Upper lobe of left lung (tissue), 6 donors: ENCODE measurements around the gene NBEAL2. TPM values are rescaled to one million over a fixed set of nuclear protein-coding genes. Genes with fewer than 3 reads are reported as not detected.

ENCODE experiments used
- ATAC-seq, 2 donors: fragments of 200-7000 bp; cut with Tn5 transposase; one replicate each; pipeline ENCODE4 v1.9.1; 2022; ENCODE audit warnings: mild to moderate bottlenecking in 2 of 2, moderate library complexity in 2 of 2; ENCODE audit not compliant: low FRiP score in 2 of 2
- DNase-seq, 2 donors: peaks; one replicate each; pipeline ENCODE4 v3.0.0-alpha.2; 2019 to 2020
- H3K27ac ChIP-seq, 4 donors: fragments of 200-600 bp; sonication (generic); one replicate each; pipeline ENCODE4 v1.5.1; 2016 to 2019
- H3K27me3 ChIP-seq, 4 donors: fragments of 200-600 bp; sonication (generic); one replicate each; pipeline ENCODE4 v1.5.1; 2017 to 2019
- H3K36me3 ChIP-seq, 4 donors: fragments of 200-600 bp; sonication (generic); one replicate each; pipeline ENCODE4 v1.5.1; 2016 to 2019
- H3K4me1 ChIP-seq, 4 donors: fragments of 200-600 bp; sonication (generic); one replicate each; pipeline ENCODE4 v1.5.1; 2018 to 2019
- H3K4me3 ChIP-seq, 4 donors: fragments of 200-600 bp; sonication (generic); one replicate each; pipeline ENCODE4 v1.5.1; 2017 to 2019; ENCODE audit warnings: mild to moderate bottlenecking in 2 of 4, moderate library complexity in 1 of 4
- H3K9me3 ChIP-seq, 4 donors: fragments of 200-600 bp; sonication (generic); one replicate each; pipeline ENCODE4 v1.5.1; 2018 to 2019
- CTCF ChIP-seq, 6 experiments: fragments of 450-650 bp in 4 of 6; fragments of 200-600 bp in 2 of 6; sonication (generic) in 2 of 6; IDR thresholded peaks; one replicate each; pipeline ENCODE4 v1.5.1; 2016 to 2019; ENCODE audit warnings: antibody characterized with exemption in 6 of 6
- EP300 ChIP-seq, 4 donors: sonication (generic); formaldehyde crosslinking; IDR thresholded peaks; one replicate each; pipeline ENCODE4 v1.5.1; 2017; ENCODE audit warnings: antibody characterized with exemption in 4 of 4, control low read depth in 2 of 4
- POLR2A ChIP-seq, 4 donors: fragments of 450-650 bp; IDR thresholded peaks; one replicate each; pipeline ENCODE4 v1.5.1; 2016 to 2017; ENCODE audit warnings: antibody characterized with exemption in 4 of 4, mild to moderate bottlenecking in 2 of 4
- POLR2AphosphoS5 ChIP-seq, 2 donors: sonication (generic); formaldehyde crosslinking; IDR thresholded peaks; one replicate each; pipeline ENCODE4 v1.5.1; 2017; ENCODE audit warnings: antibody characterized with exemption in 2 of 2
- WGBS, 2 donors: methylation state at CpG; one replicate each; pipeline ENCODE4 v1.1.5; 2017 to 2018; 5-methylcytosine and 5-hydroxymethylcytosine counted together
- small RNA-seq, 4 donors: library from RNA; depleted of rRNA; stranded (forward); fragments of <200 nt; gene quantifications; one replicate each; pipeline ENCODE3, GENCODE V24; 2016
- total RNA-seq, 6 donors: library from RNA; depleted of rRNA in 4 of 6; stranded (reverse); fragments of >200 nt in 4 of 6; gene quantifications; one replicate each; pipeline versions ENCODE4 v1.1.0 to v1.2.1, GENCODE V29; 2016 to 2021
- donor health status: DM: no; HTN: no; CAD: no; lungs with moderate emphysema.
- donor health status: DM: no; HTN: yes; CAD: no; lungs with severe emphysema.

The NBEAL2 gene
- total RNA-seq, 6 donors from 2014 or later = 94.7 to 436 (median 163) TPM

- WGBS, 2 donors = 83 to 92% methylated on average over 2 to 3 of the region's 3 CpGs
- ATAC-seq (no peak), DNase-seq (peak in 1 of 2 donors; percentile 25)
- Histone ChIP-seq H3K4me1 (peaks cover 0 to 6% (median 2%) of the 10 kb centered on the region in 4 donors), H3K27me3 (no peaks in the 10 kb centered on the region), H3K27ac (peak overlapping the region in 1 of 4 donors; percentile 68), H3K4me3 (no peak overlapping the region), H3K9me3 (no peaks in the 10 kb centered on the region), H3K36me3 (peaks cover 0 to 54% (median 19%) of the 10 kb centered on the region in 4 donors)
- TF ChIP-seq POLR2AphosphoS5 (IDR thresholded peaks at IDR 0.05) = no peak
- TF ChIP-seq POLR2A (IDR thresholded peaks at IDR 0.05) = no peak
- TF ChIP-seq EP300 (IDR thresholded peaks at IDR 0.05) = no peak
- TF ChIP-seq CTCF (IDR thresholded peaks at IDR 0.05) = no peak
Observed at GRCh38 chr3:47056705-47057104, 77.2 kb downstream of the NBEAL2 start.

- Histone ChIP-seq H3K27ac (peak overlapping the region in 1 of 4 donors; percentile 68), H3K4me1 (peaks cover 0 to 6% (median 2%) of the 10 kb centered on the region in 4 donors), H3K27me3 (no peaks in the 10 kb centered on the region), H3K4me3 (no peak overlapping the region), H3K36me3 (peaks cover 0 to 56% (median 19%) of the 10 kb centered on the region in 4 donors), H3K9me3 (no peaks in the 10 kb centered on the region)
- ATAC-seq = no peak
- no peak for DNase-seq
- 77 to 85% methylated on average over 6 of the region's 6 CpGs for WGBS, 2 donors
- TF ChIP-seq CTCF (IDR thresholded peaks at IDR 0.05) = no peak
- TF ChIP-seq EP300 (IDR thresholded peaks at IDR 0.05) = no peak
- no peak for TF ChIP-seq POLR2A (IDR thresholded peaks at IDR 0.05)
- no peak for TF ChIP-seq POLR2AphosphoS5 (IDR thresholded peaks at IDR 0.05)
Observed at GRCh38 chr3:47057212-47057671, 77.8 kb downstream of the NBEAL2 start.

Small RNA genes within 50 kb of the gene (small RNA-seq; reads per million reads assigned to genes)
- gene MRPL57P3 = 0 reads per million in 4 donors

Other genes starting within 250 kb of the NBEAL2 start
- 1 to 10 TPM; 1.2 to 6.3 (median 2.6) TPM for gene MYL3, start 116.2 kb upstream of the NBEAL2 start, total RNA-seq
- gene PTH1R, start 101.9 kb upstream of the NBEAL2 start, total RNA-seq = 10 to 100 TPM in 4 of 6 donors, 1 to 10 TPM in 2; 2.6 to 48.2 (median 16.2) TPM
- 10 to 100 TPM; 42.3 to 93.2 (median 69.8) TPM for gene CCDC12, start 2.9 kb upstream of the NBEAL2 start, total RNA-seq
- gene SETD2, start 184.4 kb downstream of the NBEAL2 start, total RNA-seq = 100 to 1,000 TPM in 1 of 6 donors, 10 to 100 TPM in 5; 33.8 to 111 (median 53.5) TPM